ENCODE results near the gene ANAPC4. TPM values are rescaled to one million over a fixed set of nuclear protein-coding genes. Genes with fewer than 3 reads are reported as not detected.
"Not testable (repeated sequence)": the region's sequence is repeated elsewhere in the genome, so short reads cannot be mapped to it uniquely, and the experiment has no call there.

The ANAPC4 gene
- 22.8 TPM for total RNA-seq (2021; ENCODE audit: unreplicated experiment)
- polyA plus RNA-seq (2012; ENCODE audit: insufficient read length), result 6.9 TPM
- percentile 74 among the genes with signal in this experiment for Bru-seq, nascent RNA
- BruChase-seq, experiment 1, labeled RNA remaining after a 2-hour chase, result percentile 89 among the genes with signal in this experiment
- percentile 78 among the genes with signal in this experiment for BruChase-seq, experiment 2, labeled RNA remaining after a 6-hour chase
- long read RNA-seq, transcript ANAPC4-201 (29 exons, 2,685 nt), result major isoform, 32 of 58 reads
- long read RNA-seq, partial matches to known transcripts, result 8 of 58 reads
- long read RNA-seq, other reads (novel, unspliced or antisense), result 16 of 58 reads

- no peak for TF ChIP-seq TCF7L2 (IDR thresholded peaks at IDR 0.05; ENCODE audit: low read depth, low read length)
- TF ChIP-seq POLR2AphosphoS5 (IDR thresholded peaks at IDR 0.05; ENCODE audit: low read depth, low read length), result peak; percentile 71; the same call in 1 of the 2 replicates
- H3K27ac ChIP-seq (ENCODE audit: low read length), result peak within 1 kb of the TSS; percentile 83
- ATAC-seq, result peak; percentile 98
- no peaks in the 10 kb centered on the region for H3K27me3 ChIP-seq (ENCODE audit: control insufficient read depth, insufficient read depth, low read length)
- intact Hi-C loops (cut with micrococcal nuclease; ENCODE audit: unreplicated experiment) (no loop called here), in situ Hi-C loops (cut with HindIII; ENCODE audit: low pct_unique_long_range_greater_than_20kb, low sequenced_read_pairs) (no loop called here)
- no peaks in the 10 kb centered on the region for H3K9me3 ChIP-seq (ENCODE audit: control insufficient read depth, insufficient read depth, low read depth, low read length)
- DNase-seq (ENCODE audit: low read depth, low spot score), result no peak
- peaks cover 9% of the 10 kb centered on the region for H3K36me3 ChIP-seq (ENCODE audit: control insufficient read depth, insufficient read depth, low read length)
- no TSS peak for BruUV-seq (replicated peaks)
- ChIA-PET CTCF (no interaction called here), POLR2A (interaction anchor here (0.6 kb wide), 2 partner anchors 236 to 257 kb away, joined by 5 read pairs; no protein-coding TSS in a partner anchor)
- H3K4me3 ChIP-seq (ENCODE audit: low read depth in 2 of 2, low read length in 2 of 2), result peak within 1 kb of the TSS; percentile 88 to 91
- peaks cover 4% of the 10 kb centered on the region; the same call in 1 of the 2 replicates for H3K4me1 ChIP-seq (ENCODE audit: control insufficient read depth, insufficient read depth, low read length)
These were observed at the start of gene ANAPC4 for GRCh38 chr4:25376754-25377571. TSS of gene ANAPC4 (plus strand) at chr4:25377263. CDS start at chr4:25377428, 165 bp downstream.

GRCh38 chr4:25328463-25328862, 48.6 kb upstream of the ANAPC4 start:
- ATAC-seq, result not testable (repeated sequence)

GRCh38 chr4:25330335-25330734, 46.7 kb upstream of the ANAPC4 start:
- intact Hi-C loops (cut with micrococcal nuclease; ENCODE audit: unreplicated experiment) (no loop called here), in situ Hi-C loops (cut with HindIII; ENCODE audit: low pct_unique_long_range_greater_than_20kb, low sequenced_read_pairs) (no loop called here)
- DNase-seq (ENCODE audit: low read depth, low spot score), result no peak
- no peaks in the 10 kb centered on the region for H3K36me3 ChIP-seq (ENCODE audit: control insufficient read depth, insufficient read depth, low read length)
- peaks cover 4% of the 10 kb centered on the region; the same call in 1 of the 2 replicates for H3K4me1 ChIP-seq (ENCODE audit: control insufficient read depth, insufficient read depth, low read length)
- no peak overlapping the region for H3K4me3 ChIP-seq (ENCODE audit: low read depth in 2 of 2, low read length in 2 of 2)
- CTCF ChIA-PET, result no interaction called here
- POLR2A ChIA-PET, result no interaction called here
- H3K27ac ChIP-seq (ENCODE audit: low read length), result no peak overlapping the region
- no TSS peak for BruUV-seq (replicated peaks)
- no peaks in the 10 kb centered on the region for H3K27me3 ChIP-seq (ENCODE audit: control insufficient read depth, insufficient read depth, low read length)
- no peaks in the 10 kb centered on the region for H3K9me3 ChIP-seq (ENCODE audit: control insufficient read depth, insufficient read depth, low read depth, low read length)
- ATAC-seq, result 0 out of 2 replicates have a peak, but pooled peaks have one; percentile 30
- TF ChIP-seq CTCF (IDR thresholded peaks at IDR 0.05) (no peak), POLR2AphosphoS5 (IDR thresholded peaks at IDR 0.05; ENCODE audit: low read depth, low read length) (no peak), REST (IDR thresholded peaks at IDR 0.05; ENCODE audit: insufficient read depth in 1 of 2, low read depth in 2 of 2, low read length in 1 of 2) (no peak), SIN3A (IDR thresholded peaks at IDR 0.05; ENCODE audit: borderline replicate concordance, insufficient read depth, low read depth, low read length) (no peak), TCF7L2 (IDR thresholded peaks at IDR 0.05; ENCODE audit: low read depth, low read length) (no peak)

More at GRCh38 chr4:25328463-25328862, 48.6 kb upstream of the ANAPC4 start:
- H3K4me3 ChIP-seq (ENCODE audit: low read depth in 2 of 2, low read length in 2 of 2); H3K27ac ChIP-seq (ENCODE audit: low read length); H3K9me3 ChIP-seq (ENCODE audit: control insufficient read depth, insufficient read depth, low read depth, low read length); POLR2A ChIA-PET; in situ Hi-C loops (cut with HindIII; ENCODE audit: low pct_unique_long_range_greater_than_20kb, low sequenced_read_pairs); DNase-seq (ENCODE audit: low read depth, low spot score); H3K36me3 ChIP-seq (ENCODE audit: control insufficient read depth, insufficient read depth, low read length); H3K4me1 ChIP-seq (ENCODE audit: control insufficient read depth, insufficient read depth, low read length); BruUV-seq (replicated peaks); intact Hi-C loops (cut with micrococcal nuclease; ENCODE audit: unreplicated experiment); H3K27me3 ChIP-seq (ENCODE audit: control insufficient read depth, insufficient read depth, low read length): not testable (repeated sequence)
- CTCF ChIA-PET, result interaction anchor here (0.7 kb wide), 1 partner anchor 94 kb away, joined by 3 read pairs; no protein-coding TSS in a partner anchor
